Measurements from ENCODE around the gene MOCS1. TPM values are rescaled to one million over a fixed set of nuclear protein-coding genes. Genes with fewer than 3 reads are reported as not detected.

The MOCS1 gene
- total and polyA plus RNA-seq, 2 donors (not counting 1 experiment from before 2014, with no cell fraction given) = 11.6 to 21.8 TPM

DNA sequence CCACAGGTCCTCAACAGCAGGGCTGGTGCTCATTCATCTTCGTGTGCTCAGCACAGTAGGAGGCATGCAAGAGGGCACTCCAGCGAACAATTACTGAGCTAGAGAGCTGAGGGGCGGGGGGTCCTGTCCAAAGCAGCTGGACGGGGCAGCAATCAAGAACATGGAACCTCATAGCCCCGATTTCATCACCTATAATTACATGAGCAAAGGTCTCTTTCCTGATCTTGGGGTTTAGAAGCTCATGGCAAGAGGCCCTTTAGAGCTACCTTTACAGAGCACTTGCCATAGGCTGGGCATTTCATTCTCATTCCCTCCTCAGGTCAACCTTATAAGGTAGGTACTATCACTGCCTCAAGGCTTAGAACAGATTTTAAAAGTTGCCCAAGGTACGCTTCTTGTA, 10.4 kb downstream of the MOCS1 start:
- no peak for TF ChIP-seq CTCF (conservative IDR thresholded peaks at IDR 0.05 in 1 of 2, IDR thresholded peaks at IDR 0.05 in 1 of 2; ENCODE audit: low read depth in 1 of 2, low read length in 2 of 2)
- no peak for TF ChIP-seq EZH2 (IDR thresholded peaks at IDR 0.05; ENCODE audit: low read length, missing control alignments)
- Histone ChIP-seq H3K27ac (ENCODE audit: insufficient read depth, low read length) (no peak overlapping the region), H4K20me1 (ENCODE audit: control insufficient read depth, extremely low read depth, insufficient read depth, low read length) (no peaks in the 10 kb centered on the region)

GRCh38 chr6:39923394-39923793, 10.9 kb downstream of the MOCS1 start:
- Histone ChIP-seq H3K9ac (ENCODE audit: insufficient read depth, low read length) (no peak overlapping the region), H3K27me3 (ENCODE audit: control insufficient read depth, insufficient read depth, low read length) (no peaks in the 10 kb centered on the region), H3K4me1 (ENCODE audit: control insufficient read depth, extremely low read depth, insufficient read depth, low read length) (peaks cover 4% of the 10 kb centered on the region), H3K4me3 (replicated peaks in 1 of 4; ENCODE audit: control extremely low read depth in 1 of 4, insufficient read depth in 1 of 4, low read depth in 3 of 4, low read length in 4 of 4) (no peak overlapping the region), H3K36me3 (ENCODE audit: control insufficient read depth, insufficient read depth, low read length) (peaks cover 5% of the 10 kb centered on the region), H2AFZ (ENCODE audit: low read length) (no peak overlapping the region), H4K20me1 (ENCODE audit: control insufficient read depth, extremely low read depth, insufficient read depth, low read length) (no peaks in the 10 kb centered on the region), H3K79me2 (ENCODE audit: control insufficient read depth, insufficient read depth, low read length) (no peaks in the 10 kb centered on the region), H3K4me2 (ENCODE audit: extremely low read depth, insufficient read depth, low read length) (no peak overlapping the region), H3K27ac (ENCODE audit: insufficient read depth, low read length) (no peak overlapping the region), H3K9me3 (ENCODE audit: control insufficient read depth, insufficient read depth, low read depth, low read length) (no peaks in the 10 kb centered on the region)
- TF ChIP-seq EZH2 (IDR thresholded peaks at IDR 0.05; ENCODE audit: low read length, missing control alignments) (no peak), CTCF (conservative IDR thresholded peaks at IDR 0.05 in 1 of 2, IDR thresholded peaks at IDR 0.05 in 1 of 2; ENCODE audit: low read depth in 1 of 2, low read length in 2 of 2) (no peak)
- no peak for DNase-seq (ENCODE audit: low read depth in 2 of 2)

More for the DNA sequence above, 10.4 kb downstream of the MOCS1 start:
- Histone ChIP-seq H3K36me3 (ENCODE audit: control insufficient read depth, insufficient read depth, low read length) (peaks cover 5% of the 10 kb centered on the region), H3K27me3 (ENCODE audit: control insufficient read depth, insufficient read depth, low read length) (no peaks in the 10 kb centered on the region), H3K9ac (ENCODE audit: insufficient read depth, low read length) (no peak overlapping the region), H3K9me3 (ENCODE audit: control insufficient read depth, insufficient read depth, low read depth, low read length) (no peaks in the 10 kb centered on the region), H2AFZ (ENCODE audit: low read length) (no peak overlapping the region), H3K4me2 (ENCODE audit: extremely low read depth, insufficient read depth, low read length) (no peak overlapping the region), H3K4me1 (ENCODE audit: control insufficient read depth, extremely low read depth, insufficient read depth, low read length) (peaks cover 4% of the 10 kb centered on the region), H3K4me3 (replicated peaks in 1 of 4; ENCODE audit: control extremely low read depth in 1 of 4, insufficient read depth in 1 of 4, low read depth in 3 of 4, low read length in 4 of 4) (no peak overlapping the region), H3K79me2 (ENCODE audit: control insufficient read depth, insufficient read depth, low read length) (no peaks in the 10 kb centered on the region)
- no peak for DNase-seq (ENCODE audit: low read depth in 2 of 2)

DNA sequence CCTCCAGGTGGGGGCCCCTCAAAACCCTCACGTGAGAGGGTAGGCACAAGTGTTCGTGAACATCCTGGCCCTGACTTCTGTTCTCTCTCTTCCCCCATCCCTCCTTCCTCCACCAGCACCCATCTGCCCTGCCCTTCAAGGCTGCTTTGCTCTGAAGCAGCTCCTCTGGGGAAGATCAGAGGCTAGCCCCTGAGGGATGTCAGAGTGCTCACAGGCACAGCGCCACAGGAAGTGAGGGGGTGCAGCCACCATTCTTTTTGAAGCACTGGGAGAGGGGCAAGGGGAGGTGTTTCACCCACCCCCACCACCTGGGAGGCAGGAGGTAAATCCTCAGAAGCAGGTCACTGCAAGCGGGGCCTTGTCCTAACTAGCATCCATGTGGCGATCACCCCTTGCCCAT, 11.4 kb downstream of the MOCS1 start:
- Histone ChIP-seq H3K4me1 (ENCODE audit: control insufficient read depth, extremely low read depth, insufficient read depth, low read length) (peaks cover 4% of the 10 kb centered on the region), H2AFZ (ENCODE audit: low read length) (no peak overlapping the region), H3K4me2 (ENCODE audit: extremely low read depth, insufficient read depth, low read length) (no peak overlapping the region), H3K27ac (ENCODE audit: insufficient read depth, low read length) (no peak overlapping the region), H3K36me3 (ENCODE audit: control insufficient read depth, insufficient read depth, low read length) (peaks cover 5% of the 10 kb centered on the region), H3K27me3 (ENCODE audit: control insufficient read depth, insufficient read depth, low read length) (no peaks in the 10 kb centered on the region), H3K9me3 (ENCODE audit: control insufficient read depth, insufficient read depth, low read depth, low read length) (no peaks in the 10 kb centered on the region), H3K79me2 (ENCODE audit: control insufficient read depth, insufficient read depth, low read length) (no peaks in the 10 kb centered on the region), H3K9ac (ENCODE audit: insufficient read depth, low read length) (no peak overlapping the region), H4K20me1 (ENCODE audit: control insufficient read depth, extremely low read depth, insufficient read depth, low read length) (no peaks in the 10 kb centered on the region), H3K4me3 (replicated peaks in 1 of 4; ENCODE audit: control extremely low read depth in 1 of 4, insufficient read depth in 1 of 4, low read depth in 3 of 4, low read length in 4 of 4) (no peak overlapping the region)
- no peak for DNase-seq (ENCODE audit: low read depth in 2 of 2)
- no peak for TF ChIP-seq CTCF (conservative IDR thresholded peaks at IDR 0.05 in 1 of 2, IDR thresholded peaks at IDR 0.05 in 1 of 2; ENCODE audit: low read depth in 1 of 2, low read length in 2 of 2)
- TF ChIP-seq EZH2 (IDR thresholded peaks at IDR 0.05; ENCODE audit: low read length, missing control alignments) = no peak
